OCI-LY1 (cell line): ENCODE measurements around the gene GFER.

ENCODE experiments used
- H2AFZ ChIP-seq: fragments of 200-600 bp; sonication (generic), shearing (Covaris generic); 2 replicates; pipeline ENCODE4 v1.6.0; 2014; ENCODE audit warnings: antibody characterized with exemption, mild to moderate bottlenecking, low read length
- H3F3A ChIP-seq: fragments of 200-600 bp; sonication (generic), shearing (Covaris generic); 2 replicates; pipeline ENCODE4 v1.6.0; 2014; ENCODE audit warnings: mild to moderate bottlenecking, antibody characterized with exemption, low read length, moderate library complexity; ENCODE audit not compliant: insufficient read depth
- H3K27ac ChIP-seq: fragments of 200-600 bp; sonication (generic); 2 replicates; pipeline ENCODE4 v1.5.1; 2014; ENCODE audit warnings: low read length, mixed run types, mild to moderate bottlenecking, low read depth; ENCODE audit not compliant: poor library complexity, severe bottlenecking
- H3K27me3 ChIP-seq: fragments of 200-600 bp; sonication (generic); 2 replicates; pipeline ENCODE4 v1.6.0; 2014; ENCODE audit warnings: antibody characterized with exemption, mild to moderate bottlenecking, low read length, moderate library complexity; ENCODE audit not compliant: insufficient read depth
- H3K36me3 ChIP-seq: fragments of 200-600 bp; sonication (generic); 2 replicates; pipeline ENCODE4 v1.6.1; 2014; ENCODE audit warnings: mild to moderate bottlenecking, antibody characterized with exemption, low read length, moderate library complexity, mixed read lengths; ENCODE audit not compliant: insufficient read depth
- H3K4me1 ChIP-seq: fragments of 200-600 bp; sonication (generic); 2 replicates; pipeline ENCODE4 v1.5.1; 2014; ENCODE audit warnings: mild to moderate bottlenecking, low read length, moderate library complexity; ENCODE audit not compliant: insufficient read depth, severe bottlenecking
- H3K4me2 ChIP-seq: fragments of 200-600 bp; sonication (generic), shearing (Covaris generic); 2 replicates; pipeline ENCODE4 v1.6.1; 2014; ENCODE audit warnings: low read length
- H3K4me3 ChIP-seq: fragments of 200-600 bp; sonication (generic); 2 replicates; pipeline ENCODE4 v1.5.1; 2014; ENCODE audit warnings: low read length, low read depth, mild to moderate bottlenecking, mixed read lengths; ENCODE audit not compliant: poor library complexity, severe bottlenecking
- H3K79me2 ChIP-seq: fragments of 200-600 bp; shearing (Covaris generic); 2 replicates; pipeline ENCODE4 v1.6.1; 2016; ENCODE audit warnings: mixed run types, low read length, mixed read lengths; ENCODE audit not compliant: insufficient read depth
- H3K9ac ChIP-seq: fragments of 200-600 bp; sonication (generic), shearing (Covaris generic); 2 replicates; pipeline ENCODE4 v1.6.1; 2014; ENCODE audit warnings: mild to moderate bottlenecking, low read length, mixed read lengths
- H3K9me2 ChIP-seq: fragments of 200-600 bp; sonication (generic), shearing (Covaris generic); 2 replicates; pipeline ENCODE4 v1.6.1; 2014; ENCODE audit warnings: low read depth, mild to moderate bottlenecking, low read length, mixed read lengths
- H3K9me3 ChIP-seq: fragments of 200-600 bp; shearing (Covaris generic); 2 replicates; pipeline ENCODE4 v1.6.1; 2014; ENCODE audit warnings: low read length, mixed read lengths
- H4K20me1 ChIP-seq: fragments of 200-600 bp; sonication (generic), shearing (Covaris generic); 2 replicates; pipeline ENCODE4 v1.6.0; 2016; ENCODE audit warnings: mild to moderate bottlenecking, low read length; ENCODE audit not compliant: insufficient read depth
- EZH2 ChIP-seq: fragments of 200-600 bp; sonication (generic), shearing (Covaris generic); IDR thresholded peaks from 2 replicates; pipeline ENCODE4 v1.8.0; 2017; ENCODE audit warnings: borderline replicate concordance, mixed run types, mild to moderate bottlenecking, antibody characterized with exemption, low read length, moderate library complexity, mixed read lengths
- TF ChIP-seq, protein P1 (sequence below): fragments of 200-600 bp; sonication (generic), shearing (Covaris generic); IDR thresholded peaks from 2 replicates; pipeline ENCODE4 v1.5.1; 2017; ENCODE audit warnings: mild to moderate bottlenecking, antibody characterized with exemption, low read length, moderate library complexity, mixed read lengths

GFER gene

DNA sequence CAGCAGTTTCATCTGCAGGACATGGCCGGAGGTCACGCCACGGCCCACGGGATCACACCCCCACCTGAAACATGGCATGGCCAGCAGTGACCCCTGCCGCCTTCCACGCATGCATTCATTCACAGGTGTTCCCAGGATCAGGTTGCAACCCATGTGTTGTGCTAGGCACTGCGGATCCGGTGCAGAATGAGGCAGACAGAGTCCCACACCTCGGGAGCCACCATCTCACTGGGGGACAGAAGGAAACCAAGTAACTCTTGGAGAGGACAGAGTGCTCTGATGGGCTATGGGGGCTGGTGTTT is 36.7 kb upstream of the GFER start:
- Histone ChIP-seq H3F3A (no peaks in the 10 kb centered on the region), H4K20me1 (no peaks in the 10 kb centered on the region), H3K27ac (no peak overlapping the region), H3K9me2 (no peaks in the 10 kb centered on the region), H3K4me3 (no peak overlapping the region), H3K4me2 (no peak overlapping the region), H3K36me3 (no peaks in the 10 kb centered on the region), H3K9me3 (no peaks in the 10 kb centered on the region), H2AFZ (no peak overlapping the region), H3K9ac (no peak overlapping the region), H3K79me2 (no peaks in the 10 kb centered on the region), H3K4me1 (peaks cover 4% of the 10 kb centered on the region), H3K27me3 (peaks cover 15% of the 10 kb centered on the region)
- TF ChIP-seq, protein P1, sequence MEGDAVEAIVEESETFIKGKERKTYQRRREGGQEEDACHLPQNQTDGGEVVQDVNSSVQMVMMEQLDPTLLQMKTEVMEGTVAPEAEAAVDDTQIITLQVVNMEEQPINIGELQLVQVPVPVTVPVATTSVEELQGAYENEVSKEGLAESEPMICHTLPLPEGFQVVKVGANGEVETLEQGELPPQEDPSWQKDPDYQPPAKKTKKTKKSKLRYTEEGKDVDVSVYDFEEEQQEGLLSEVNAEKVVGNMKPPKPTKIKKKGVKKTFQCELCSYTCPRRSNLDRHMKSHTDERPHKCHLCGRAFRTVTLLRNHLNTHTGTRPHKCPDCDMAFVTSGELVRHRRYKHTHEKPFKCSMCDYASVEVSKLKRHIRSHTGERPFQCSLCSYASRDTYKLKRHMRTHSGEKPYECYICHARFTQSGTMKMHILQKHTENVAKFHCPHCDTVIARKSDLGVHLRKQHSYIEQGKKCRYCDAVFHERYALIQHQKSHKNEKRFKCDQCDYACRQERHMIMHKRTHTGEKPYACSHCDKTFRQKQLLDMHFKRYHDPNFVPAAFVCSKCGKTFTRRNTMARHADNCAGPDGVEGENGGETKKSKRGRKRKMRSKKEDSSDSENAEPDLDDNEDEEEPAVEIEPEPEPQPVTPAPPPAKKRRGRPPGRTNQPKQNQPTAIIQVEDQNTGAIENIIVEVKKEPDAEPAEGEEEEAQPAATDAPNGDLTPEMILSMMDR: no peak
- TF ChIP-seq EZH2: no peak

DNA sequence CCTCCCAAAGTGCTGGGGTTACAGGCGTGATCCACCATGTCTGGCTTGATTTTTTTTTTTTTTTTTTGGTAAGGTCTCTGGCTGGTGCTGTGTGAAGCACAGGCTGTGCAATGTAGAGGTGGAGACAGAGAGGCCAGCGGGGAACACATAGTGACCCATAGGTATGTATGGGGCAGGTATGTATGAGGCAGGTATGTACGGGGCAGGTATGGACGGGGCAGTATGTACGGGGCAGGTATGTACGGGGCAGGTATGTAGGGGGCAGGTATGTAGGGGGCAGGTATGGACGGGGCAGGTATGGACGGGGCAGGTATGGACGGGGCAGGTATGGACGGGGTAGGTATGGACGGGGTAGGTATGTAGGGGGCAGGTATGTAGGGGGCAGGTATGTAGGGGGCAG is 34.5 kb upstream of the GFER start:
- no peaks in the 10 kb centered on the region for H3K4me1 ChIP-seq
- H3K27ac ChIP-seq: no peak overlapping the region
- no peaks in the 10 kb centered on the region for H3K36me3 ChIP-seq
- no peaks in the 10 kb centered on the region for H3K79me2 ChIP-seq
- H3K9me3 ChIP-seq: no peaks in the 10 kb centered on the region
- H3K9me2 ChIP-seq: no peaks in the 10 kb centered on the region
- no peaks in the 10 kb centered on the region for H3F3A ChIP-seq
- H3K9ac ChIP-seq: no peak overlapping the region
- TF ChIP-seq, protein P1: no peak
- no peak for TF ChIP-seq EZH2
- H3K4me2 ChIP-seq: no peak overlapping the region
- H3K27me3 ChIP-seq: peaks cover 19% of the 10 kb centered on the region
- no peaks in the 10 kb centered on the region for H4K20me1 ChIP-seq
- H2AFZ ChIP-seq: no peak overlapping the region
- H3K4me3 ChIP-seq: no peak overlapping the region

DNA sequence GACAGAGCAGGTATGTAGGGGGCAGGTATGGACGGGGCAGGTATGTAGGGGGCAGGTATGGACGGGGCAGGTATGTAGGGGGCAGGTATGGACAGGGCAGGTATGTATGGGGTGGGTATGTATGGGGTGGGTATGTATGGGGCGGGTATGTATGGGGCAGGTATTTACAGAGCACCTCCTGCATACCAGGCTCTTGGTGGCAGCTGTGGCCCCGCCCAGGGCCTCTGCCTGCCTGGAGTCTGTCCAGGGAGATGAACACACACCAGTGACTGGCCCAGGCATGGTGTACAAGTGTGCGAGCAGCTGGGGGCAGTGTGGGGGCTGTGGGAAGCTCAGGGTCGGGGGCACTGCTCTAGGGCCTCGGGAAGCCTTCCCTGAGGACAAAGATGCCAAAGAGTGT is 33.9 kb upstream of the GFER start:
- H3K9me2 ChIP-seq: no peaks in the 10 kb centered on the region
- no peak overlapping the region for H2AFZ ChIP-seq
- no peak overlapping the region for H3K4me2 ChIP-seq
- no peaks in the 10 kb centered on the region for H3K36me3 ChIP-seq
- no peak overlapping the region for H3K27ac ChIP-seq
- no peak overlapping the region for H3K9ac ChIP-seq
- no peaks in the 10 kb centered on the region for H3K79me2 ChIP-seq
- TF ChIP-seq, protein P1: no peak
- TF ChIP-seq EZH2: no peak
- H3K9me3 ChIP-seq: no peaks in the 10 kb centered on the region
- peaks cover 19% of the 10 kb centered on the region for H3K27me3 ChIP-seq
- no peaks in the 10 kb centered on the region for H3K4me1 ChIP-seq
- no peaks in the 10 kb centered on the region for H4K20me1 ChIP-seq
- no peak overlapping the region for H3K4me3 ChIP-seq
- H3F3A ChIP-seq: no peaks in the 10 kb centered on the region
